Subcutaneous adipose tissue (tissue), 4 donors: ENCODE results near the gene NELL1. TPM values are rescaled to one million over a fixed set of nuclear protein-coding genes. Genes with fewer than 3 reads are reported as not detected.

Source experiments
- CTCF ChIP-seq: fragments of 450-650 bp; IDR thresholded peaks from one replicate; pipeline ENCODE4 v1.5.1; 2016; ENCODE audit warnings: low read depth, mild to moderate bottlenecking, control low read depth, antibody characterized with exemption, moderate library complexity
- total RNA-seq, 4 donors: library from RNA; depleted of rRNA; stranded (reverse); fragments of >200 nt; gene quantifications; one replicate each; pipeline ENCODE4 v1.1.0, GENCODE V29; 2016

NELL1 gene
- total RNA-seq, 4 donors from 2014 or later = not detected

- TF ChIP-seq CTCF = no peak
These were observed 37.7 kb upstream of the NELL1 start for GRCh38 chr11:20631519-20632168.

GRCh38 chr11:20632169-20632532 lies 37.2 kb upstream of the NELL1 start:
- no peak for TF ChIP-seq CTCF

DNA sequence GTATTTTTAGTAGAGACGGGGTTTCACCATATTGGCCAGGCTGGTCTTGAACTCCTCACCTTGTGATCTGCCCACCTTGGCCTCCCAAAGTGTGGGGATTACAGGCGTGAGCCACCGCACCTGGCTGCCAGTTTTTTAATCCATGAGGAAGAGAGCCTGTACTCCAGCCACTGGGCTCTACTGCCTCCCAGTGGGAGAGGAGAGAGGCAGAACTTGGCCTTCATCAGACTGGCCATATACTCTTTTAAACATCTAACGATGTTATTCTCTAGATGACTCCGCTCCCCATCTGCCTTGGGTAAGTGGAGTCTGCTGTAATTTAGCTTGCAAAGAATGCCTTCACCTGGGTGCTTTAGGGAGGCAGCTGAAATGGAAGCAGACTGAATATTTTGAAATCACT lies 35.3 kb upstream of the NELL1 start:
- no peak for TF ChIP-seq CTCF

DNA sequence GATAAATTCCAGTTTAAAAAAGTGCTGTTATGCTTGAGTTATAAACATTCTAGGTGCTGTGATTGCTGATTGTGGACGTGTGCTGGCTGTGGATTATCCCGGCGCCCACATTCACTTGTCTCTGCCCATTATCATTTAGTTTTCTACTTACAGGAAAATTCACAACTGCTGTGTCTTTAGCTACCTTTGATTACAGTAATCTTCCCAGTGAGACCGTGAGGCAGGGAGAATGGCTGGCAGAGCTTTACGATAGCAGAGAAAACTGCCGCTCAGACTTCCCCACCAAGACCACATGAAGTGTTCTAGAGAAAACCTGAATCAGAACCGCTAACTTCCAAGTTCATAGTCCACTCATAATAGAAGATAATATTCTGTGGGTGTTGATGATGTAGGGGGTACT lies 34.6 kb upstream of the NELL1 start:
- TF ChIP-seq CTCF = no peak

DNA sequence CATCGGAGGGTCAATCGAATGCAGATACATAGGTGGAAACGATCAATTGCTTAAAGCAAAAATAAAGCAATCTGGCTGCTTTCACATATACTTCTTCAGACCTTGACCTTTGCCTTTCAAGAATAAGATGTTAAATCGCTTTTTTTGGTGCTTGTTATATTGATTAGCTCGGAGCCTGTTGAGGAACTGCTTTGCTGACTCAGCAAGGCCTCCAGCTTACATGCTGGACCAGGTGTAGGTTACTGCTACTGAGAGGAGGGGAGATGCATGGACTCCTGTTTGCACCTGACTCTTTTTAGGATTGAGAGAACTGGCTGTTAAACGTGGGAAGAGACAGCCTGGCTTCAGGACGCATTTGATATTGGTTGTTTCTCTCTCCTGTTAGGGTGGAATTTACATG lies 31.3 kb upstream of the NELL1 start:
- no peak for TF ChIP-seq CTCF

GRCh38 chr11:20639688-20640087 lies 29.7 kb upstream of the NELL1 start:
- no peak for TF ChIP-seq CTCF

DNA sequence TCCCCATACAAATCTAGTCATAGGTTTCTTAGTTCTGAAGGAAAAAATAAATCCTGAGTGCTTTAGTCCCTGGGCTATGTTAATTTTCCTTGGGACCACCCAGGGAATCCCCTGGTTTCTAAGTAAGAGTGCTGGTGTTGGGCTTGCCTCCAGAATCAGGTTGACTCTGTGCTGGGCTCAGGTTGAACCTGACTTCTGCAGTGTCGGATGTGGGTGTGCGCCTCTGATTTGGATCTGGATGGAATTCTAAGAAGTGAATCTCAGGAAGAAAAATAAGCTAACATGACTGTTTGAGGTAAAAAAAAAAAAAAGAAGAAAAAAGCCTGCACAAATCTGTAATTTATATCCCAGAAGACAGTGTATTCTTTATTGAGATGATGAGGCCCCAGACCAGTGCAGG lies 29.0 kb upstream of the NELL1 start:
- no peak for TF ChIP-seq CTCF
